HEK293 (cell line): ENCODE measurements around the gene CCM2.
A peak's percentile ranks its signal among the peaks of the same experiment; 100 is the strongest.

Experiments
- BCL11B ChIP-seq: fragments of 450-650 bp; formaldehyde crosslinking; IDR thresholded peaks from 2 replicates; pipeline ENCODE4 v1.5.1; 2016; ENCODE audit warnings: low read depth, missing biosample characterization, missing genetic modification characterization
- KLF1 ChIP-seq: fragments of 450-650 bp; formaldehyde crosslinking; IDR thresholded peaks from 2 replicates; pipeline ENCODE4 v1.5.1; 2016; ENCODE audit warnings: missing biosample characterization, missing genetic modification characterization
- KLF8 ChIP-seq: fragments of 450-650 bp; formaldehyde crosslinking; IDR thresholded peaks from 2 replicates; pipeline ENCODE4 v1.5.1; 2016; ENCODE audit warnings: missing biosample characterization, missing genetic modification characterization
- MYNN ChIP-seq: fragments of 450-650 bp; formaldehyde crosslinking; IDR thresholded peaks from 2 replicates; pipeline ENCODE4 v1.5.1; 2016; ENCODE audit warnings: missing biosample characterization, missing genetic modification characterization, borderline replicate concordance
- SETDB1 ChIP-seq: IDR thresholded peaks from one replicate; pipeline ENCODE4 v1.6.1; 2017; ENCODE audit warnings: mild to moderate bottlenecking, low read length, moderate library complexity, mixed read lengths; ENCODE audit not compliant: insufficient read length
- SP2 ChIP-seq: fragments of 450-650 bp; formaldehyde crosslinking; IDR thresholded peaks from 2 replicates; pipeline ENCODE4 v1.5.1; 2016; ENCODE audit warnings: missing biosample characterization, missing genetic modification characterization
- SP3 ChIP-seq: fragments of 450-650 bp; formaldehyde crosslinking; IDR thresholded peaks from 2 replicates; pipeline ENCODE4 v1.5.1; 2016; ENCODE audit warnings: missing biosample characterization, missing genetic modification characterization
- SP7 ChIP-seq: fragments of 450-650 bp; formaldehyde crosslinking; IDR thresholded peaks from 2 replicates; pipeline ENCODE4 v1.5.1; 2016; ENCODE audit warnings: missing biosample characterization, missing genetic modification characterization
- ZBTB1 ChIP-seq: fragments of 450-650 bp; formaldehyde crosslinking; IDR thresholded peaks from 2 replicates; pipeline ENCODE4 v1.5.1; 2016; ENCODE audit warnings: missing biosample characterization, missing genetic modification characterization
- ZBTB17 ChIP-seq: fragments of 450-650 bp; formaldehyde crosslinking; IDR thresholded peaks from 2 replicates; pipeline ENCODE4 v1.5.1; 2016; ENCODE audit warnings: missing biosample characterization, missing genetic modification characterization
- ZFHX2 ChIP-seq: fragments of 450-650 bp; formaldehyde crosslinking; conservative IDR thresholded peaks from 2 replicates; pipeline ENCODE4 v1.5.1; 2016; ENCODE audit warnings: missing biosample characterization, missing genetic modification characterization
- ZFP69B ChIP-seq: fragments of 450-650 bp; formaldehyde crosslinking; IDR thresholded peaks from 2 replicates; pipeline ENCODE4 v1.5.1; 2016; ENCODE audit warnings: missing biosample characterization, missing genetic modification characterization
- ZNF112 ChIP-seq: fragments of 450-650 bp; formaldehyde crosslinking; IDR thresholded peaks from 2 replicates; pipeline ENCODE4 v1.5.0; 2017; ENCODE audit warnings: missing biosample characterization, missing genetic modification characterization
- ZNF132 ChIP-seq: fragments of 450-650 bp; formaldehyde crosslinking; IDR thresholded peaks from 2 replicates; pipeline ENCODE4 v1.5.1; 2017; ENCODE audit warnings: missing biosample characterization, missing genetic modification characterization, borderline replicate concordance
- ZNF16 ChIP-seq: fragments of 450-650 bp; formaldehyde crosslinking; IDR thresholded peaks from 2 replicates; pipeline ENCODE4 v1.5.1; 2016; ENCODE audit warnings: low read depth, missing biosample characterization, missing genetic modification characterization
- ZNF175 ChIP-seq: fragments of 450-650 bp; formaldehyde crosslinking; IDR thresholded peaks from 2 replicates; pipeline ENCODE4 v1.5.1; 2016; ENCODE audit warnings: missing biosample characterization, missing genetic modification characterization
- ZNF248 ChIP-seq: fragments of 450-650 bp; formaldehyde crosslinking; IDR thresholded peaks from 2 replicates; pipeline ENCODE4 v1.5.1; 2017; ENCODE audit warnings: missing biosample characterization, missing genetic modification characterization
- ZNF266 ChIP-seq: fragments of 450-650 bp; formaldehyde crosslinking; IDR thresholded peaks from 2 replicates; pipeline ENCODE4 v1.5.1; 2016; ENCODE audit warnings: missing biosample characterization, missing genetic modification characterization, low read depth
- ZNF354C ChIP-seq: fragments of 450-650 bp; formaldehyde crosslinking; IDR thresholded peaks from 2 replicates; pipeline ENCODE4 v1.5.1; 2016; ENCODE audit warnings: missing biosample characterization, missing genetic modification characterization, low read depth, borderline replicate concordance
- ZNF416 ChIP-seq: fragments of 450-650 bp; formaldehyde crosslinking; IDR thresholded peaks from 2 replicates; pipeline ENCODE4 v1.5.1; 2016; ENCODE audit warnings: missing biosample characterization, missing genetic modification characterization
- ZNF529 ChIP-seq: fragments of 450-650 bp; formaldehyde crosslinking; IDR thresholded peaks from 2 replicates; pipeline ENCODE4 v1.5.1; 2017; ENCODE audit warnings: missing genetic modification characterization, missing biosample characterization; ENCODE audit not compliant: insufficient replicate concordance
- ZNF664 ChIP-seq: fragments of 450-650 bp; formaldehyde crosslinking; IDR thresholded peaks from 2 replicates; pipeline ENCODE4 v1.5.1; 2016; ENCODE audit warnings: missing biosample characterization, missing genetic modification characterization
- ZNF677 ChIP-seq: fragments of 450-650 bp; IDR thresholded peaks from 2 replicates; pipeline ENCODE4 v1.5.0; 2018; ENCODE audit warnings: missing biosample characterization, mild to moderate bottlenecking, missing genetic modification characterization, moderate library complexity
- ZNF843 ChIP-seq: fragments of 450-650 bp; formaldehyde crosslinking; IDR thresholded peaks from 2 replicates; pipeline ENCODE4 v1.5.1; 2016; ENCODE audit warnings: missing biosample characterization, missing genetic modification characterization
- ZXDB ChIP-seq: fragments of 450-650 bp; formaldehyde crosslinking; IDR thresholded peaks from 2 replicates; pipeline ENCODE4 v1.5.1; 2016; ENCODE audit warnings: missing biosample characterization, missing genetic modification characterization
- TF ChIP-seq, protein P1 (sequence below): fragments of 450-650 bp; formaldehyde crosslinking; IDR thresholded peaks from 2 replicates; pipeline ENCODE4 v1.5.1; 2016; ENCODE audit warnings: missing biosample characterization, missing genetic modification characterization, borderline replicate concordance
- TF ChIP-seq, protein P2 (sequence below): fragments of 450-650 bp; formaldehyde crosslinking; IDR thresholded peaks from 2 replicates; pipeline ENCODE4 v1.5.1; 2016; ENCODE audit warnings: missing biosample characterization, missing genetic modification characterization
- TF ChIP-seq, protein P3 (sequence below): fragments of 450-650 bp; formaldehyde crosslinking; IDR thresholded peaks from 2 replicates; pipeline ENCODE4 v1.5.0; 2017; ENCODE audit warnings: missing biosample characterization, missing genetic modification characterization, borderline replicate concordance
- TF ChIP-seq, protein P4 (sequence below): fragments of 450-650 bp; formaldehyde crosslinking; IDR thresholded peaks from 2 replicates; pipeline ENCODE4 v1.5.1; 2016; ENCODE audit warnings: missing biosample characterization, missing genetic modification characterization
- TF ChIP-seq, protein P5 (sequence below): fragments of 450-650 bp; formaldehyde crosslinking; optimal IDR thresholded peaks from 2 replicates; pipeline ENCODE3; 2016; ENCODE audit warnings: missing biosample characterization, mild to moderate bottlenecking, missing genetic modification characterization

The CCM2 gene

DNA sequence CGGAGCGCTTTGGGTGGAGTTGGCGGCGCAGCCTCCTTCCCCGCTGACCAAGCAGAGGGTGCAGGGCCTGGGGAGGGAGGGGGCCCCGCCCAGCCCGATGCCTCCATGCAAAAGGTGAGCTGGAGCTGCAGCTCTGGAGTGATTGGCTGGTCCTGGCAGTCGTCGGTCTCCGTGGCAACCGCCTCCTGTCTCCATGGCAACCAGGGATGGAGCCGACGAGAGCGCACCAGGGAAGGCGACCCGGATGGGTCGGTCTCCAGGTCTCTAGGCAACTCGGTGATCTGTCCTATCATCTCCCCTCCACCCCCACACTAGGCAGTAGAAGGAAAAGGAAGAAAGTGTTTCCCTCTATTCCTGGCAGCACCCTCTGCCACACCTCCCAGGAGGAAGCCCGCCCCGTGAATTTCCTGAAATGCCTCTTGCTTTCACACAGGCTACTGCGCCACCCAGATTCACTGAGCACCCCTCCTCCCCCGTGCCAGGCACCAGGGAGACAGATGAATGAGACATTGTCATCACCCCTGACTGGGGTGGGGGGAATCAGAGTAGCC lies 89.4 kb downstream of the CCM2 start (continued):
- TF ChIP-seq, protein P1, sequence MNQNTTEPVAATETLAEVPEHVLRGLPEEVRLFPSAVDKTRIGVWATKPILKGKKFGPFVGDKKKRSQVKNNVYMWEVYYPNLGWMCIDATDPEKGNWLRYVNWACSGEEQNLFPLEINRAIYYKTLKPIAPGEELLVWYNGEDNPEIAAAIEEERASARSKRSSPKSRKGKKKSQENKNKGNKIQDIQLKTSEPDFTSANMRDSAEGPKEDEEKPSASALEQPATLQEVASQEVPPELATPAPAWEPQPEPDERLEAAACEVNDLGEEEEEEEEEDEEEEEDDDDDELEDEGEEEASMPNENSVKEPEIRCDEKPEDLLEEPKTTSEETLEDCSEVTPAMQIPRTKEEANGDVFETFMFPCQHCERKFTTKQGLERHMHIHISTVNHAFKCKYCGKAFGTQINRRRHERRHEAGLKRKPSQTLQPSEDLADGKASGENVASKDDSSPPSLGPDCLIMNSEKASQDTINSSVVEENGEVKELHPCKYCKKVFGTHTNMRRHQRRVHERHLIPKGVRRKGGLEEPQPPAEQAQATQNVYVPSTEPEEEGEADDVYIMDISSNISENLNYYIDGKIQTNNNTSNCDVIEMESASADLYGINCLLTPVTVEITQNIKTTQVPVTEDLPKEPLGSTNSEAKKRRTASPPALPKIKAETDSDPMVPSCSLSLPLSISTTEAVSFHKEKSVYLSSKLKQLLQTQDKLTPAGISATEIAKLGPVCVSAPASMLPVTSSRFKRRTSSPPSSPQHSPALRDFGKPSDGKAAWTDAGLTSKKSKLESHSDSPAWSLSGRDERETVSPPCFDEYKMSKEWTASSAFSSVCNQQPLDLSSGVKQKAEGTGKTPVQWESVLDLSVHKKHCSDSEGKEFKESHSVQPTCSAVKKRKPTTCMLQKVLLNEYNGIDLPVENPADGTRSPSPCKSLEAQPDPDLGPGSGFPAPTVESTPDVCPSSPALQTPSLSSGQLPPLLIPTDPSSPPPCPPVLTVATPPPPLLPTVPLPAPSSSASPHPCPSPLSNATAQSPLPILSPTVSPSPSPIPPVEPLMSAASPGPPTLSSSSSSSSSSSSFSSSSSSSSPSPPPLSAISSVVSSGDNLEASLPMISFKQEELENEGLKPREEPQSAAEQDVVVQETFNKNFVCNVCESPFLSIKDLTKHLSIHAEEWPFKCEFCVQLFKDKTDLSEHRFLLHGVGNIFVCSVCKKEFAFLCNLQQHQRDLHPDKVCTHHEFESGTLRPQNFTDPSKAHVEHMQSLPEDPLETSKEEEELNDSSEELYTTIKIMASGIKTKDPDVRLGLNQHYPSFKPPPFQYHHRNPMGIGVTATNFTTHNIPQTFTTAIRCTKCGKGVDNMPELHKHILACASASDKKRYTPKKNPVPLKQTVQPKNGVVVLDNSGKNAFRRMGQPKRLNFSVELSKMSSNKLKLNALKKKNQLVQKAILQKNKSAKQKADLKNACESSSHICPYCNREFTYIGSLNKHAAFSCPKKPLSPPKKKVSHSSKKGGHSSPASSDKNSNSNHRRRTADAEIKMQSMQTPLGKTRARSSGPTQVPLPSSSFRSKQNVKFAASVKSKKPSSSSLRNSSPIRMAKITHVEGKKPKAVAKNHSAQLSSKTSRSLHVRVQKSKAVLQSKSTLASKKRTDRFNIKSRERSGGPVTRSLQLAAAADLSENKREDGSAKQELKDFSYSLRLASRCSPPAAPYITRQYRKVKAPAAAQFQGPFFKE, result no peak
- TF ChIP-seq BCL11B, result no peak
- TF ChIP-seq ZNF248, result no peak
- TF ChIP-seq, protein P2, sequence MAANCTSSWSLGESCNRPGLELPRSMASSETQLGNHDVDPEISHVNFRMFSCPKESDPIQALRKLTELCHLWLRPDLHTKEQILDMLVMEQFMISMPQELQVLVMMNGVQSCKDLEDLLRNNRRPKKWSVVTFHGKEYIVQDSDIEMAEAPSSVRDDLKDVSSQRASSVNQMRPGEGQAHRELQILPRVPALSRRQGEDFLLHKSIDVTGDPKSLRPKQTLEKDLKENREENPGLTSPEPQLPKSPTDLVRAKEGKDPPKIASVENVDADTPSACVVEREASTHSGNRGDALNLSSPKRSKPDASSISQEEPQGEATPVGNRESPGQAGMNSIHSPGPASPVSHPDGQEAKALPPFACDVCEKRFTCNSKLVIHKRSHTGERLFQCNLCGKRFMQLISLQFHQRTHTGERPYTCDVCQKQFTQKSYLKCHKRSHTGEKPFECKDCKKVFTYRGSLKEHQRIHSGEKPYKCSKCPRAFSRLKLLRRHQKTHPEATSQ (tag by site-specific recombination), result no peak
- TF ChIP-seq ZFHX2 (tag by site-specific recombination), result peak; percentile 42; the same call in 1 of the 2 replicates
- TF ChIP-seq KLF8 (tag by site-specific recombination), result no peak
- TF ChIP-seq ZNF529 (tag by site-specific recombination), result no peak
- no peak for TF ChIP-seq ZFP69B (tag by site-specific recombination)
- no peak for TF ChIP-seq ZNF664 (tag by site-specific recombination)
- TF ChIP-seq ZNF416, result no peak
- no peak for TF ChIP-seq SETDB1
- TF ChIP-seq ZBTB1 (tag by site-specific recombination), result no peak
- no peak for TF ChIP-seq ZNF354C
- peak; percentile 89 for TF ChIP-seq ZBTB17 (tag by site-specific recombination)
- TF ChIP-seq ZNF112 (tag by site-specific recombination), result no peak
- TF ChIP-seq ZNF16 (tag by site-specific recombination), result no peak
- no peak for TF ChIP-seq ZNF175 (tag by site-specific recombination)
- no peak for TF ChIP-seq ZNF677 (tag by site-specific recombination)
- TF ChIP-seq ZNF132 (tag by site-specific recombination), result no peak
- TF ChIP-seq, protein P3, sequence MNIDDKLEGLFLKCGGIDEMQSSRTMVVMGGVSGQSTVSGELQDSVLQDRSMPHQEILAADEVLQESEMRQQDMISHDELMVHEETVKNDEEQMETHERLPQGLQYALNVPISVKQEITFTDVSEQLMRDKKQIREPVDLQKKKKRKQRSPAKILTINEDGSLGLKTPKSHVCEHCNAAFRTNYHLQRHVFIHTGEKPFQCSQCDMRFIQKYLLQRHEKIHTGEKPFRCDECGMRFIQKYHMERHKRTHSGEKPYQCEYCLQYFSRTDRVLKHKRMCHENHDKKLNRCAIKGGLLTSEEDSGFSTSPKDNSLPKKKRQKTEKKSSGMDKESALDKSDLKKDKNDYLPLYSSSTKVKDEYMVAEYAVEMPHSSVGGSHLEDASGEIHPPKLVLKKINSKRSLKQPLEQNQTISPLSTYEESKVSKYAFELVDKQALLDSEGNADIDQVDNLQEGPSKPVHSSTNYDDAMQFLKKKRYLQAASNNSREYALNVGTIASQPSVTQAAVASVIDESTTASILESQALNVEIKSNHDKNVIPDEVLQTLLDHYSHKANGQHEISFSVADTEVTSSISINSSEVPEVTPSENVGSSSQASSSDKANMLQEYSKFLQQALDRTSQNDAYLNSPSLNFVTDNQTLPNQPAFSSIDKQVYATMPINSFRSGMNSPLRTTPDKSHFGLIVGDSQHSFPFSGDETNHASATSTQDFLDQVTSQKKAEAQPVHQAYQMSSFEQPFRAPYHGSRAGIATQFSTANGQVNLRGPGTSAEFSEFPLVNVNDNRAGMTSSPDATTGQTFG (tag by site-specific recombination), result no peak
- TF ChIP-seq ZNF843, result no peak
- no peak for TF ChIP-seq ZXDB (tag by site-specific recombination)
- TF ChIP-seq, protein P4, sequence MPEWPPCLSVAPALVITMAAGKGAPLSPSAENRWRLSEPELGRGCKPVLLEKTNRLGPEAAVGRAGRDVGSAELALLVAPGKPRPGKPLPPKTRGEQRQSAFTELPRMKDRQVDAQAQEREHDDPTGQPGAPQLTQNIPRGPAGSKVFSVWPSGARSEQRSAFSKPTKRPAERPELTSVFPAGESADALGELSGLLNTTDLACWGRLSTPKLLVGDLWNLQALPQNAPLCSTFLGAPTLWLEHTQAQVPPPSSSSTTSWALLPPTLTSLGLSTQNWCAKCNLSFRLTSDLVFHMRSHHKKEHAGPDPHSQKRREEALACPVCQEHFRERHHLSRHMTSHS (tag by site-specific recombination), result no peak
- TF ChIP-seq SP2 (tag by site-specific recombination), result peak; percentile 49
- 0 out of 2 replicates have a peak, but pooled peaks have one; percentile 44 for TF ChIP-seq KLF1
- no peak for TF ChIP-seq ZNF266
- TF ChIP-seq SP7 (tag by site-specific recombination), result no peak
- TF ChIP-seq, protein P5, sequence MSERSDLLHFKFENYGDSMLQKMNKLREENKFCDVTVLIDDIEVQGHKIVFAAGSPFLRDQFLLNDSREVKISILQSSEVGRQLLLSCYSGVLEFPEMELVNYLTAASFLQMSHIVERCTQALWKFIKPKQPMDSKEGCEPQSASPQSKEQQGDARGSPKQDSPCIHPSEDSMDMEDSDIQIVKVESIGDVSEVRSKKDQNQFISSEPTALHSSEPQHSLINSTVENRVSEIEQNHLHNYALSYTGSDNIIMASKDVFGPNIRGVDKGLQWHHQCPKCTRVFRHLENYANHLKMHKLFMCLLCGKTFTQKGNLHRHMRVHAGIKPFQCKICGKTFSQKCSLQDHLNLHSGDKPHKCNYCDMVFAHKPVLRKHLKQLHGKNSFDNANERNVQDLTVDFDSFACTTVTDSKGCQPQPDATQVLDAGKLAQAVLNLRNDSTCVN (tag by site-specific recombination), result peak; percentile 17
- peak; percentile 95 for TF ChIP-seq MYNN (tag by site-specific recombination)
- TF ChIP-seq SP3, result peak; percentile 63
